ENCODE results near the gene ITPR1. TPM values are rescaled to one million over a fixed set of nuclear protein-coding genes. Genes with fewer than 3 reads are reported as not detected.

Gene ITPR1
- total and polyA plus RNA-seq, 4 donors = 3.7 to 39.4 (median 8.2) TPM

- TF ChIP-seq ATF3 (IDR thresholded peaks at IDR 0.05) (no peak), EGR1 (IDR thresholded peaks at IDR 0.05; ENCODE audit: low read depth in 2 of 2) (no peak), FOXA2 (IDR thresholded peaks at IDR 0.05) (no peak), FOXA1 (IDR thresholded peaks at IDR 0.05) (no peak), CTCF (IDR thresholded peaks at IDR 0.05; ENCODE audit: low read depth, low read length, missing input control) (no peak)
Measured at GRCh38 chr3:4887177-4887576, 394.0 kb downstream of the ITPR1 start (continued).

GRCh38 chr3:4888913-4889846 is 396.0 kb downstream of the ITPR1 start:
- TF ChIP-seq TAF1 (conservative IDR thresholded peaks at IDR 0.05) (no peak), HNF4A (conservative IDR thresholded peaks at IDR 0.05) (peak in 1 of 2 donors; percentile 57)
- no peak overlapping the region for H3K4me3 ChIP-seq (ENCODE audit: low read depth in 1 of 3, low read length in 3 of 3)
- 80% methylated on average over 4 of the region's 4 CpGs for WGBS
- no peaks in the 10 kb centered on the region for H3K36me3 ChIP-seq (ENCODE audit: control insufficient read depth in 4 of 4, insufficient read depth in 3 of 4, low read depth in 1 of 4, low read length in 3 of 4)
- peaks cover 0 to 8% (median 3%) of the 10 kb centered on the region in 4 donors for H3K4me1 ChIP-seq (ENCODE audit: control insufficient read depth in 4 of 4, insufficient read depth in 4 of 4, low read length in 3 of 4)
- no peak for DNase-seq (ENCODE audit: low spot score)
- H3K9ac ChIP-seq (ENCODE audit: low read depth in 1 of 2, low read length in 2 of 2) = no peak overlapping the region
- no peaks in the 10 kb centered on the region for H3K27me3 ChIP-seq (ENCODE audit: control insufficient read depth in 4 of 4, insufficient read depth in 4 of 4, low read length in 3 of 4)
- H3K27ac ChIP-seq (ENCODE audit: low read depth in 1 of 2, low read length in 2 of 2) = no peak overlapping the region
- no peaks in the 10 kb centered on the region for H3K9me3 ChIP-seq (ENCODE audit: control insufficient read depth in 4 of 4, low read length in 3 of 4)

- Histone ChIP-seq H3K9ac (ENCODE audit: low read depth in 1 of 2, low read length in 2 of 2) (no peak overlapping the region), H3K4me3 (ENCODE audit: low read depth in 1 of 3, low read length in 3 of 3) (no peak overlapping the region), H3K27ac (ENCODE audit: low read depth in 1 of 2, low read length in 2 of 2) (no peak overlapping the region), H3K4me1 (ENCODE audit: control insufficient read depth in 4 of 4, insufficient read depth in 4 of 4, low read length in 3 of 4) (peaks cover 0 to 8% (median 3%) of the 10 kb centered on the region in 4 donors), H3K27me3 (ENCODE audit: control insufficient read depth in 4 of 4, insufficient read depth in 4 of 4, low read length in 3 of 4) (no peaks in the 10 kb centered on the region), H3K36me3 (ENCODE audit: control insufficient read depth in 4 of 4, insufficient read depth in 3 of 4, low read depth in 1 of 4, low read length in 3 of 4) (no peaks in the 10 kb centered on the region), H3K9me3 (ENCODE audit: control insufficient read depth in 4 of 4, low read length in 3 of 4) (no peaks in the 10 kb centered on the region)
- no peak for DNase-seq (ENCODE audit: low spot score)
- 68% methylated on average over 3 of the region's 3 CpGs for WGBS
- TF ChIP-seq YY1 (IDR thresholded peaks at IDR 0.05) = no peak
- peak in 1 of 2 donors; percentile 34 for TF ChIP-seq HNF4A (conservative IDR thresholded peaks at IDR 0.05)
Measured at GRCh38 chr3:4889896-4890295, 396.7 kb downstream of the ITPR1 start.

GRCh38 chr3:4894891-4895530 is 401.9 kb downstream of the ITPR1 start:
- Histone ChIP-seq H3K9me3 (ENCODE audit: control insufficient read depth in 4 of 4, low read length in 3 of 4) (no peaks in the 10 kb centered on the region), H3K9ac (ENCODE audit: low read depth in 1 of 2, low read length in 2 of 2) (no peak overlapping the region), H3K4me1 (ENCODE audit: control insufficient read depth in 4 of 4, insufficient read depth in 4 of 4, low read length in 3 of 4) (no peaks in the 10 kb centered on the region), H3K4me3 (ENCODE audit: low read depth in 1 of 3, low read length in 3 of 3) (no peak overlapping the region), H3K36me3 (ENCODE audit: control insufficient read depth in 4 of 4, insufficient read depth in 3 of 4, low read depth in 1 of 4, low read length in 3 of 4) (no peaks in the 10 kb centered on the region), H3K27me3 (ENCODE audit: control insufficient read depth in 4 of 4, insufficient read depth in 4 of 4, low read length in 3 of 4) (no peaks in the 10 kb centered on the region), H3K27ac (ENCODE audit: low read depth in 1 of 2, low read length in 2 of 2) (no peak overlapping the region)
- 93% methylated on average over 10 of the region's 10 CpGs for WGBS
- DNase-seq (ENCODE audit: low spot score) = no peak
- TF ChIP-seq TAF1 (conservative IDR thresholded peaks at IDR 0.05) (no peak), HNF4A (conservative IDR thresholded peaks at IDR 0.05) (no peak), RXRA (IDR thresholded peaks at IDR 0.05) (no peak), HNF4G (IDR thresholded peaks at IDR 0.05) (no peak), EGR1 (IDR thresholded peaks at IDR 0.05; ENCODE audit: low read depth in 2 of 2) (no peak), REST (IDR thresholded peaks at IDR 0.05) (no peak), RAD21 (IDR thresholded peaks at IDR 0.05) (no peak), ZBTB33 (IDR thresholded peaks at IDR 0.05) (no peak), FOXA2 (IDR thresholded peaks at IDR 0.05) (no peak), YY1 (IDR thresholded peaks at IDR 0.05) (no peak), FOXA1 (IDR thresholded peaks at IDR 0.05) (no peak), JUND (IDR thresholded peaks at IDR 0.05) (no peak), ATF3 (IDR thresholded peaks at IDR 0.05) (no peak), NR2F2 (IDR thresholded peaks at IDR 0.05) (no peak), SP1 (IDR thresholded peaks at IDR 0.05) (no peak)
